Measurements from ENCODE around the gene RPS6KA1. TPM values are rescaled to one million over a fixed set of nuclear protein-coding genes. Genes with fewer than 3 reads are reported as not detected.

Gene RPS6KA1
- total and polyA plus RNA-seq, 2 of the 13 experiments (the other 11 are each of a cell fraction or from before 2014, with no cell fraction given), result 19.6 to 24.2 TPM

DNA sequence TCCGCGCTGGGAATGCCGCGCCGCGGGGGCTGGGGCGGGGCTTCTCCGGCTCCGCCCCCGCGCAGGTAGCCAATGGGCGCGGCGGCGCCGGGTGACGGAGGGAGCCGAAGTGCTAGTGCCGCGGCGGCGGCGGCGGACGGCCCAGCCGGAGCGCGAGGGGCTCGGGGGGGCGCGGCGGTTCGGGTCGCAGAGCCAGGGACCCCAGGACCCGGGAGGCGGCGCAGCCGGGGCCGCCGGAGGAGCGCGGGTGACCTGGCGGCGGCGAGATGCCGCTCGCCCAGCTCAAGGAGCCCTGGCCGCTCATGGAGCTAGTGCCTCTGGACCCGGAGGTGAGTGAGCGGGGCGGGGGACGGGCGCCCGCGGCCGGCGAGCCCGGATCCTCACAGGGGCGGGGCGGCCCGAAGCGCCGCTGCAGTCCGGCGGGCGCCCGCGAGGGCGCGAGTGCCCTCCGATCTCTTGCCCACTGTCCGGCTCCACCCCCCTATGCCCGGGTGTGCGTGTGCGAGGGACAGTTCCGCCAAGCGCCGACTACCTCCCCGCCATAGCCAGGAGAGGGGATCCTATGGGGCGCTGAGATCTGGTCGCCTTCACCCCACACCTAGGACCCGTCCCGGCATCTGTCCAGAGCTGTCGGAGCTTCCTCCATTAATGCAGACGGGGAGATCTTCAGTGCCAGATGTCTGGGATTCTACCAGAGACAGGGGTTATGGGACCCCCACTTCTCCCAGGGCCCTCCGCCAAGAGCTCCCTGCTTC, at the start of gene RPS6KA1 (continued):
- TF ChIP-seq, protein P1, sequence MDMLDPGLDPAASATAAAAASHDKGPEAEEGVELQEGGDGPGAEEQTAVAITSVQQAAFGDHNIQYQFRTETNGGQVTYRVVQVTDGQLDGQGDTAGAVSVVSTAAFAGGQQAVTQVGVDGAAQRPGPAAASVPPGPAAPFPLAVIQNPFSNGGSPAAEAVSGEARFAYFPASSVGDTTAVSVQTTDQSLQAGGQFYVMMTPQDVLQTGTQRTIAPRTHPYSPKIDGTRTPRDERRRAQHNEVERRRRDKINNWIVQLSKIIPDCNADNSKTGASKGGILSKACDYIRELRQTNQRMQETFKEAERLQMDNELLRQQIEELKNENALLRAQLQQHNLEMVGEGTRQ (IDR thresholded peaks at IDR 0.05; ENCODE audit: low read depth, low read length), result no peak
- TF ChIP-seq, protein P1 (CRISPR knock-in tag; IDR thresholded peaks at IDR 0.05; ENCODE audit: borderline replicate concordance), result no peak
- TF ChIP-seq ZNF160 (CRISPR knock-in tag; IDR thresholded peaks at IDR 0.05) (0 out of 2 replicates have a peak, but pooled peaks have one; percentile 35), ARNT2 (CRISPR knock-in tag; IDR thresholded peaks at IDR 0.05; ENCODE audit: low read depth) (peak; percentile 64; the same call in 1 of the 2 replicates), ZNF850 (CRISPR knock-in tag; conservative IDR thresholded peaks at IDR 0.05) (no peak), SP1 (IDR thresholded peaks at IDR 0.05) (no peak), SP1 (CRISPR knock-in tag; IDR thresholded peaks at IDR 0.05) (peak; percentile 27; the same call in 1 of the 2 replicates), ZNF567 (CRISPR knock-in tag; IDR thresholded peaks at IDR 0.05; ENCODE audit: borderline replicate concordance) (no peak), ZNF644 (CRISPR knock-in tag; IDR thresholded peaks at IDR 0.05; ENCODE audit: low read depth) (no peak), HNF1A (IDR thresholded peaks at IDR 0.05; ENCODE audit: low read depth) (no peak), HNF1A (CRISPR knock-in tag; IDR thresholded peaks at IDR 0.05; ENCODE audit: borderline replicate concordance) (no peak), ZNF720 (CRISPR knock-in tag; IDR thresholded peaks at IDR 0.05) (no peak), CREB3 (CRISPR knock-in tag; IDR thresholded peaks at IDR 0.05) (0 out of 2 replicates have a peak, but pooled peaks have one; percentile 10), ZNF326 (CRISPR knock-in tag; IDR thresholded peaks at IDR 0.05; ENCODE audit: borderline replicate concordance) (no peak), ZSCAN9 (CRISPR knock-in tag; IDR thresholded peaks at IDR 0.05; ENCODE audit: borderline replicate concordance) (no peak), ZHX2 (IDR thresholded peaks at IDR 0.05; ENCODE audit: low read depth) (no peak), ZHX2 (CRISPR knock-in tag; IDR thresholded peaks at IDR 0.05; ENCODE audit: borderline replicate concordance) (no peak)
